ENCODE measurements around the gene CISH. TPM values are rescaled to one million over a fixed set of nuclear protein-coding genes. Genes with fewer than 3 reads are reported as not detected.

The CISH gene, protein sequence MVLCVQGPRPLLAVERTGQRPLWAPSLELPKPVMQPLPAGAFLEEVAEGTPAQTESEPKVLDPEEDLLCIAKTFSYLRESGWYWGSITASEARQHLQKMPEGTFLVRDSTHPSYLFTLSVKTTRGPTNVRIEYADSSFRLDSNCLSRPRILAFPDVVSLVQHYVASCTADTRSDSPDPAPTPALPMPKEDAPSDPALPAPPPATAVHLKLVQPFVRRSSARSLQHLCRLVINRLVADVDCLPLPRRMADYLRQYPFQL
- total RNA-seq, result 0.16 and 0.44 TPM in 2 replicates

GRCh38 chr3:50611464-50612233 is at the start of gene CISH:
CISH (minus strand) TSS chr3:50611774; CDS start chr3:50611650, 124 bp downstream.

DNA sequence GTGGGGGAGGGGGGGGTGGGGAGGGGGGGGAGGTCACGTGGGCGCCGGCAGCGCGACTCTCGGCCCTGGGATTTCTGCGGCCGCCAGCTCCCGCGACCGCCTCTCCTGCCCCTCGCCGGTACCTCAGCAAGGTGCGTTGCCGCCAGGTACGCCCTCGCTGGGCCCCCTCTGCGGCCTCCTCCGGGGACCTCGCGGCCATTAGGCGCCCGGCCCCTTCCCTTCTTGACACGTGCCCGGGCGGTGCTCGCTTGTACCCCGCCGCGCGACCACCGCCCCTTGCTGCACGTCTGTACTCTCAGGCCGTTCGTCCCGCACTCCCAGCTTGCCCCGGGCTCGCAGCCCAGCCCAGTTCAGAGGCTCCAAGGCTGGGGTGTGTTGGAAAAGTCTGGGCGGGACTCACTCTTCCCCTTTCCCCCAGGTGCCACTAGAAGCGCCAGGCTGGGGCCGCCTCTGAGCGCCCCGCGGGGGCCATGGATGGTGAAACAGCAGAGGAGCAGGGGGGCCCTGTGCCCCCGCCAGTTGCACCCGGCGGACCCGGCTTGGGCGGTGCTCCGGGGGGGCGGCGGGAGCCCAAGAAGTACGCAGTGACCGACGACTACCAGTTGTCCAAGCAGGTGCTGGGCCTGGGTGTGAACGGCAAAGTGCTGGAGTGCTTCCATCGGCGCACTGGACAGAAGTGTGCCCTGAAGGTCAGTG is 5.7 kb upstream of the CISH start, which contains the start of gene MAPKAPK3:
Gene MAPKAPK3 (plus strand): TSS at position 56 of the 696 bp plus-strand sequence. CDS start 415 bp downstream, at position 471.

DNA sequence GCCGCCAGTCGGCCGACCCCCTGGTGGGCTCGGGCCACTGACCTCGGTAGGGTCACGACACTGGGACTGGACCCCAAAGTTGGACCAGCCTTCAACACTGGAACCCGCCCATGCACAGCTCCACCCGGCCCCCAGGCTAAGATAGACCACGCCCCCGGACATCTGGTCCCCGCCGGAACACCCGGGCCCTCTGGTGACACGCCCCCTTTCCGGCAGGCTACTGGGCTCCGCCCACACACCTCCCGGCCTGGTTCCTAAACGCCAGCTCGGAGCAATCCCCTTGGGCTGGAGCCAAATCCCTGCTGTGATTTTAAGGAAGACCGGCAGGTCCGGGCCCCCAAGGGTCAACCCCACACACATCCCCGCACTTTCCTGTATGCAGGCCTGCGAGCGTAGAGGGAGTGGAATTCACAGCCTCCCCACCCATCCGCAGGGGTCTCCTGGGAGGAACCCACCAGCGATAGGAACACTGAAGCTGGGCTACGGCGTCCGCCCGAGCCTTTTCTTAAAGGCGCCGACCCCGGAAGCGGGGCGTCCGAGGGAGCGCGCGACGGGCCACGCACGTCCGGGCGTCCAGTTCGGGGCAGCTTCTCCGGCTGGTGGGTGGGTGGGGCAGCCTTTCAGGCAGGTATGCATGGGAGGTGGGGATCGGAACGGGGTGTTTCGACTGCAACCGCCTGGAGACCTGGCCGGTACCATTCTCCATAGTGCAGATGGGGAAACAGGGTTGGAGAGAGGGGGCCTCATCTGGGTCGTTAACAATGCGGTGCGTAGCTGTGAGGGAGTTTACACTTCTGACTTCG is 42.4 kb downstream of the CISH start, which contains the start of gene HEMK1:
Gene HEMK1 (plus strand): TSS at position 576 of the 803 bp plus-strand sequence. CDS start 1,583 bp downstream, outside the sequence.

GRCh38 chr3:50567386-50568167 is 44.0 kb downstream of the CISH start, which contains the start of gene C3orf18:
C3orf18 (minus strand) TSS chr3:50567747; CDS start chr3:50565699, 2,048 bp downstream.

Other genes with a start within 250 kb of the CISH start
- under 0.01 and 0.06 TPM in 2 replicates for gene CACNA2D2, start 108.1 kb downstream of the CISH start, total RNA-seq
- 2.3 and 2.8 TPM in 2 replicates for gene C3orf18, start 44.0 kb downstream of the CISH start, total RNA-seq
- gene HEMK1, start 42.3 kb downstream of the CISH start, total RNA-seq, result 2.4 and 8.7 TPM in 2 replicates
- 8.0 and 9.7 TPM in 2 replicates for gene MAPKAPK3, start 5.4 kb upstream of the CISH start, total RNA-seq
- gene DOCK3, start 63.2 kb upstream of the CISH start, total RNA-seq, result under 0.01 TPM in 2 replicates